Measurements from ENCODE around the gene UMAD1.

Gene UMAD1

DNA sequence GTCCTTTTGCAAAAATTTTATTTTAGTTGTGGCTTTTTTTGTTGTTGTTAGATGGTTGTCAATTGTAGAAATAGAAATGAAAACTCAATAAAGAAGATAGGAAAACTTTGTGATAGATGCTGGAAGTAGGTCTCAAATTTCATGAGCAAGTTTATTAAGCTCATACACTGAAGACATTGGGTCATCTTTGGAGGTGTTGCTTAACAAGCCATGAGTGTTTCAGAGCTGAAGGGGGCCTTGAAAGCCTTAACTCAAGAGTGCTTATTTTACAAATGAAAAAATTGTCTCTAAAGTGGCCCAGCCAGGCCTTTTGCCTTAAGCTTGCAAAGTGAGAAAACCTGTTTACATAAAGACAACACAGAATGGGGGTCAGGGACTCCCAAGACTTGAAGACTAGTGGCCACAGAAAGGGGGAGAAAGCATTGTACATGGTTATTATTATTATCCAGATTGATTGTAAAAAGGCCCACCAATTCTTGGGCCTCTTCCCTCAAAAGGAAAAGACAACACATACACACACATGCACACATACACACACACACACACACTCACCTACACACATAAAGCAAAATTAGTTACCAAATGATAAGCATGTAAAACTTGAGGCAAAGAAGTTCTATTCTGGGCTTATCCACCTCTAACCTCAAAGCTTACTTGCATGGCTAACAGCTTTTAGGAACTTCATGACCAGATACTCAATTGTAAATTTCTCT is 278.3 kb downstream of the UMAD1 start:
- TF ChIP-seq, protein P1, sequence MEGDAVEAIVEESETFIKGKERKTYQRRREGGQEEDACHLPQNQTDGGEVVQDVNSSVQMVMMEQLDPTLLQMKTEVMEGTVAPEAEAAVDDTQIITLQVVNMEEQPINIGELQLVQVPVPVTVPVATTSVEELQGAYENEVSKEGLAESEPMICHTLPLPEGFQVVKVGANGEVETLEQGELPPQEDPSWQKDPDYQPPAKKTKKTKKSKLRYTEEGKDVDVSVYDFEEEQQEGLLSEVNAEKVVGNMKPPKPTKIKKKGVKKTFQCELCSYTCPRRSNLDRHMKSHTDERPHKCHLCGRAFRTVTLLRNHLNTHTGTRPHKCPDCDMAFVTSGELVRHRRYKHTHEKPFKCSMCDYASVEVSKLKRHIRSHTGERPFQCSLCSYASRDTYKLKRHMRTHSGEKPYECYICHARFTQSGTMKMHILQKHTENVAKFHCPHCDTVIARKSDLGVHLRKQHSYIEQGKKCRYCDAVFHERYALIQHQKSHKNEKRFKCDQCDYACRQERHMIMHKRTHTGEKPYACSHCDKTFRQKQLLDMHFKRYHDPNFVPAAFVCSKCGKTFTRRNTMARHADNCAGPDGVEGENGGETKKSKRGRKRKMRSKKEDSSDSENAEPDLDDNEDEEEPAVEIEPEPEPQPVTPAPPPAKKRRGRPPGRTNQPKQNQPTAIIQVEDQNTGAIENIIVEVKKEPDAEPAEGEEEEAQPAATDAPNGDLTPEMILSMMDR (IDR thresholded peaks at IDR 0.05; ENCODE audit: borderline replicate concordance, extremely low read depth, low read length, poor library complexity, severe bottlenecking) = no peak
- no peak for TF ChIP-seq EZH2 (IDR thresholded peaks at IDR 0.05; ENCODE audit: borderline replicate concordance, low read depth, low read length, severe bottlenecking)
- no peaks in the 10 kb centered on the region for H3K79me2 ChIP-seq (ENCODE audit: insufficient read depth, low read length)
- H3K4me3 ChIP-seq (ENCODE audit: low read depth in 1 of 2, low read length in 2 of 2) = no peak overlapping the region
- no peak for ATAC-seq (ENCODE audit: insufficient read depth, low read depth)
- no peak overlapping the region for H3K4me2 ChIP-seq (ENCODE audit: insufficient read depth, low read length)
- H3K27ac ChIP-seq (ENCODE audit: low read length) = no peak overlapping the region
- H2AFZ ChIP-seq (ENCODE audit: low read depth, low read length) = no peak overlapping the region
- peaks cover 12% of the 10 kb centered on the region for H3K4me1 ChIP-seq (ENCODE audit: insufficient read depth, low read length)
- no peaks in the 10 kb centered on the region for H4K20me1 ChIP-seq (ENCODE audit: insufficient read depth, low read length)
- no peaks in the 10 kb centered on the region for H3K36me3 ChIP-seq (ENCODE audit: insufficient read depth, low read length)
- no peaks in the 10 kb centered on the region for H3K27me3 ChIP-seq (ENCODE audit: insufficient read depth, low read length, poor library complexity)
- H3K9ac ChIP-seq (ENCODE audit: low read depth, low read length) = no peak overlapping the region
- no peaks in the 10 kb centered on the region for H3K9me3 ChIP-seq (ENCODE audit: insufficient read depth, low read length, severe bottlenecking)
- DNase-seq = no peak

DNA sequence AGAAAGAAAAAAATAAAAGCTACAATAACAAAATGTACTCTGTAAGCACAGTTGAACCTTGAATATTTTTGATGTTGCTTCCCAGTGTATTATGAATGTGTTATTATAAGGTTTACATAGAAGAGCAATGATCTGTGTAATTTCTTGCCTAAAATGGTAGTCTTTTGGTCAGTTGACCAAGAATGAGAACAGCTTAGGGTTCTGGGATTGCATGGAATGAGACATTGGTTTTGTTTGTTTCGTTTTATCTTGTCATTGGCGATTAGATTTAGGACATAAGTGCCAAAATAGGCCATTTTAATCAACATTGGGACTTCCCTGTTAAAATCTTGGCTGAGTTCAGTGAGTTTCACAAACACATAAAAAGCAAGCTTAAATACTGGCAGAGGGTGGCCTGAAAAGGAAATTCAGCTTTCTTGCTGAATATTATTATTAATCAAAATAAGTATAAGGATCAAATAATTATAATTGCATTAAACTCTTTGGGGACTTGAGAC is 278.9 kb downstream of the UMAD1 start:
- Histone ChIP-seq H3K9me3 (ENCODE audit: insufficient read depth, low read length, severe bottlenecking) (no peaks in the 10 kb centered on the region), H3K79me2 (ENCODE audit: insufficient read depth, low read length) (no peaks in the 10 kb centered on the region), H3K4me2 (ENCODE audit: insufficient read depth, low read length) (no peak overlapping the region), H3K27me3 (ENCODE audit: insufficient read depth, low read length, poor library complexity) (no peaks in the 10 kb centered on the region), H3K36me3 (ENCODE audit: insufficient read depth, low read length) (no peaks in the 10 kb centered on the region), H4K20me1 (ENCODE audit: insufficient read depth, low read length) (no peaks in the 10 kb centered on the region), H2AFZ (ENCODE audit: low read depth, low read length) (no peak overlapping the region), H3K9ac (ENCODE audit: low read depth, low read length) (no peak overlapping the region), H3K27ac (ENCODE audit: low read length) (no peak overlapping the region), H3K4me1 (ENCODE audit: insufficient read depth, low read length) (peaks cover 18% of the 10 kb centered on the region), H3K4me3 (ENCODE audit: low read depth in 1 of 2, low read length in 2 of 2) (no peak overlapping the region)
- DNase-seq = no peak
- ATAC-seq (ENCODE audit: insufficient read depth, low read depth) = no peak
- no peak for TF ChIP-seq EZH2 (IDR thresholded peaks at IDR 0.05; ENCODE audit: borderline replicate concordance, low read depth, low read length, severe bottlenecking)
- TF ChIP-seq, protein P1 (IDR thresholded peaks at IDR 0.05; ENCODE audit: borderline replicate concordance, extremely low read depth, low read length, poor library complexity, severe bottlenecking) = no peak

DNA sequence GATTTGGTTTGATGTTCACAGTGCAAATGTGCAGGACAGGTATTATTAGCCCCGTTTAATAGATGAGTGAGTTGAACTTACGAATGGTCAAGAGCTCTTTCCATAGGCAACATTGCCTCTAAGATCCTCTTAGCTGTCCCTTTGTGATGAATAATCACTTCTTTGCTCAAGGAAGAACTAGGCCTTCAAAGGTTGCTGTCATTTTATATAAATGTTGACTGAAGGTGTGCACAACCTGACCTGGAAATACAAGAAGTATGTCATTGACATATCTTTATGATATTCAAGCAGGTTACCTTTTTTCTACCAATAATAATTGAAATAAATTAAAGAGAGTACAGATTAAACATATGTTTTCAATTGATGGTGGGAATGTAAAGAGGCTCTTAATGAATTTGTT is 279.5 kb downstream of the UMAD1 start:
- Histone ChIP-seq H3K36me3 (ENCODE audit: insufficient read depth, low read length) (no peaks in the 10 kb centered on the region), H3K4me3 (ENCODE audit: low read depth in 1 of 2, low read length in 2 of 2) (no peak overlapping the region), H3K4me1 (ENCODE audit: insufficient read depth, low read length) (peaks cover 20% of the 10 kb centered on the region), H3K9me3 (ENCODE audit: insufficient read depth, low read length, severe bottlenecking) (no peaks in the 10 kb centered on the region), H3K27me3 (ENCODE audit: insufficient read depth, low read length, poor library complexity) (no peaks in the 10 kb centered on the region), H3K4me2 (ENCODE audit: insufficient read depth, low read length) (no peak overlapping the region), H3K27ac (ENCODE audit: low read length) (no peak overlapping the region), H4K20me1 (ENCODE audit: insufficient read depth, low read length) (no peaks in the 10 kb centered on the region), H2AFZ (ENCODE audit: low read depth, low read length) (no peak overlapping the region), H3K9ac (ENCODE audit: low read depth, low read length) (no peak overlapping the region), H3K79me2 (ENCODE audit: insufficient read depth, low read length) (no peaks in the 10 kb centered on the region)
- TF ChIP-seq, protein P1 (IDR thresholded peaks at IDR 0.05; ENCODE audit: borderline replicate concordance, extremely low read depth, low read length, poor library complexity, severe bottlenecking) = no peak
- no peak for TF ChIP-seq EZH2 (IDR thresholded peaks at IDR 0.05; ENCODE audit: borderline replicate concordance, low read depth, low read length, severe bottlenecking)
- DNase-seq (no peak), ATAC-seq (ENCODE audit: insufficient read depth, low read depth) (no peak)

Measured in DND-41 (cell line).